Measurements from ENCODE around the gene MPL. TPM values are rescaled to one million over a fixed set of nuclear protein-coding genes. Genes with fewer than 3 reads are reported as not detected.

MPL gene
- total and polyA plus RNA-seq, 2 of the 13 experiments (the other 11 are each of a cell fraction or from before 2014, with no cell fraction given), result not detected

DNA sequence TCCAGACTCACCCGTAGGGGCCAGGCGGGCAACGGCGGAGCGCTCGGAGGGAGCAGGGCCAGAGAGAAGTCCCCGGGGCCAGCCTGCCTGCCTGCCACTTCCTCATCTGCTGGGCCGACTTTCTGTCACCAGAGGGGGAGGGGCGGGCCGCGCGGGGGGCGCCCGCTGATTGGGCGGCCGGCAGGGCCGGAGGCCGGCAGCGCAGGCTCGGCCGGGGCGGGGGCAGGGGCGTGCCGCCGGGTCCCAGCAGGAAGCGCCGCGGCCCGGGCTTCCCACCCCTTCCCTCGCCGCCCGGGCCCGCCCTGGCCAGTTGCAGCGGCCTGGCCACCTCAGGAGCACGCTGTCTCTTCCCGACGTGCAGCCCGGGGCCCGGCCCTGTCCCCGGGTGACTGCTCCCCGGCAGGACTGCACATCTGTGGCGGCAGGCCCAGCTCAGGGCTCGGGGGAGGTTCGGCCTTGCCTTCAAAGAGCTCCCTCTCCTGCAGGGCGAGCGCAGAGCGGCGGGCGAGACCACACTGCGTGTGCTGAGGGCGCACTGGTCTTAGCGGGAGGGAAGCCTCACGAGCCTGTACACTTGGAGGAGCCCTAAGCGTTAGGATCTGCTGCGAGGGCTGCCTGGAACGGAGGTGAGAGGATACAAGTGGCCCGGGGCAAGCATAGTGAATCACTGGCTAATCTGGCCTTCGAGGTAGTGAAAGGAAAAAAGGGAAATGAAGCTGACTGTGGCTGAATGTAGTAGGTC, 30.5 kb downstream of the MPL start, which contains the start of gene ELOVL1 (continued):
- peak; percentile 62; the same call in 1 of the 2 replicates for TF ChIP-seq ZNF292 (CRISPR knock-in tag; IDR thresholded peaks at IDR 0.05; ENCODE audit: borderline replicate concordance, low read depth)
- peak; percentile 90 for TF ChIP-seq ZNF430 (CRISPR knock-in tag; IDR thresholded peaks at IDR 0.05)
- TF ChIP-seq, protein P1, sequence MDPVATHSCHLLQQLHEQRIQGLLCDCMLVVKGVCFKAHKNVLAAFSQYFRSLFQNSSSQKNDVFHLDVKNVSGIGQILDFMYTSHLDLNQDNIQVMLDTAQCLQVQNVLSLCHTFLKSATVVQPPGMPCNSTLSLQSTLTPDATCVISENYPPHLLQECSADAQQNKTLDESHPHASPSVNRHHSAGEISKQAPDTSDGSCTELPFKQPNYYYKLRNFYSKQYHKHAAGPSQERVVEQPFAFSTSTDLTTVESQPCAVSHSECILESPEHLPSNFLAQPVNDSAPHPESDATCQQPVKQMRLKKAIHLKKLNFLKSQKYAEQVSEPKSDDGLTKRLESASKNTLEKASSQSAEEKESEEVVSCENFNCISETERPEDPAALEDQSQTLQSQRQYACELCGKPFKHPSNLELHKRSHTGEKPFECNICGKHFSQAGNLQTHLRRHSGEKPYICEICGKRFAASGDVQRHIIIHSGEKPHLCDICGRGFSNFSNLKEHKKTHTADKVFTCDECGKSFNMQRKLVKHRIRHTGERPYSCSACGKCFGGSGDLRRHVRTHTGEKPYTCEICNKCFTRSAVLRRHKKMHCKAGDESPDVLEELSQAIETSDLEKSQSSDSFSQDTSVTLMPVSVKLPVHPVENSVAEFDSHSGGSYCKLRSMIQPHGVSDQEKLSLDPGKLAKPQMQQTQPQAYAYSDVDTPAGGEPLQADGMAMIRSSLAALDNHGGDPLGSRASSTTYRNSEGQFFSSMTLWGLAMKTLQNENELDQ (CRISPR knock-in tag; IDR thresholded peaks at IDR 0.05; ENCODE audit: borderline replicate concordance), result peak; percentile 46; the same call in 1 of the 2 replicates
- no peak; the same call in 1 of the 2 replicates for TF ChIP-seq NR2C2 (CRISPR knock-in tag; IDR thresholded peaks at IDR 0.05; ENCODE audit: borderline replicate concordance)
- TF ChIP-seq XBP1 (CRISPR knock-in tag; IDR thresholded peaks at IDR 0.05), result no peak
- TF ChIP-seq, protein P2, sequence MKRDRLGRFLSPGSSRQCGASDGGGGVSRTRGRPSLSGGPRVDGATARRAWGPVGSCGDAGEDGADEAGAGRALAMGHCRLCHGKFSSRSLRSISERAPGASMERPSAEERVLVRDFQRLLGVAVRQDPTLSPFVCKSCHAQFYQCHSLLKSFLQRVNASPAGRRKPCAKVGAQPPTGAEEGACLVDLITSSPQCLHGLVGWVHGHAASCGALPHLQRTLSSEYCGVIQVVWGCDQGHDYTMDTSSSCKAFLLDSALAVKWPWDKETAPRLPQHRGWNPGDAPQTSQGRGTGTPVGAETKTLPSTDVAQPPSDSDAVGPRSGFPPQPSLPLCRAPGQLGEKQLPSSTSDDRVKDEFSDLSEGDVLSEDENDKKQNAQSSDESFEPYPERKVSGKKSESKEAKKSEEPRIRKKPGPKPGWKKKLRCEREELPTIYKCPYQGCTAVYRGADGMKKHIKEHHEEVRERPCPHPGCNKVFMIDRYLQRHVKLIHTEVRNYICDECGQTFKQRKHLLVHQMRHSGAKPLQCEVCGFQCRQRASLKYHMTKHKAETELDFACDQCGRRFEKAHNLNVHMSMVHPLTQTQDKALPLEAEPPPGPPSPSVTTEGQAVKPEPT (CRISPR knock-in tag; IDR thresholded peaks at IDR 0.05; ENCODE audit: low read depth), result no peak
- TF ChIP-seq REXO4 (CRISPR knock-in tag; IDR thresholded peaks at IDR 0.05; ENCODE audit: borderline replicate concordance), result no peak
- TF ChIP-seq ZSCAN9 (CRISPR knock-in tag; IDR thresholded peaks at IDR 0.05; ENCODE audit: borderline replicate concordance), result peak; percentile 76; the same call in 1 of the 2 replicates
- TF ChIP-seq HNF4A (CRISPR knock-in tag; IDR thresholded peaks at IDR 0.05), result no peak; the same call in 1 of the 2 replicates
- TF ChIP-seq ZNF441 (CRISPR knock-in tag; IDR thresholded peaks at IDR 0.05; ENCODE audit: borderline replicate concordance), result 0 out of 2 replicates have a peak, but pooled peaks have one; percentile 79
- 0 out of 2 replicates have a peak, but pooled peaks have one; percentile 51 for TF ChIP-seq ZNF317 (CRISPR knock-in tag; IDR thresholded peaks at IDR 0.05)
- TF ChIP-seq U2AF1 (optimal IDR thresholded peaks at IDR 0.05; ENCODE audit: low read depth, low read length), result no peak
- 0 out of 2 replicates have a peak, but pooled peaks have one; percentile 63 for TF ChIP-seq ZNF354B (CRISPR knock-in tag; IDR thresholded peaks at IDR 0.05)
- TF ChIP-seq POLR2A (IDR thresholded peaks at IDR 0.05; ENCODE audit: insufficient read depth in 1 of 2, low read depth in 2 of 2, low read length in 2 of 2), result peak; percentile 75 to 96
- TF ChIP-seq MYNN (CRISPR knock-in tag; IDR thresholded peaks at IDR 0.05; ENCODE audit: low read depth), result peak; percentile 92; the same call in 1 of the 2 replicates
- TF ChIP-seq FOXP1 (IDR thresholded peaks at IDR 0.05), result no peak
- no peak; the same call in 1 of the 2 replicates for TF ChIP-seq FOXP1 (CRISPR knock-in tag; IDR thresholded peaks at IDR 0.05)
- peak; percentile 86 for TF ChIP-seq ZMAT3 (CRISPR knock-in tag; conservative IDR thresholded peaks at IDR 0.05)
- peak; percentile 89; the same call in 1 of the 2 replicates for TF ChIP-seq MYC (CRISPR knock-in tag; IDR thresholded peaks at IDR 0.05; ENCODE audit: borderline replicate concordance)
- TF ChIP-seq GTF3A (CRISPR knock-in tag; conservative IDR thresholded peaks at IDR 0.05), result no peak
- TF ChIP-seq, protein P3, sequence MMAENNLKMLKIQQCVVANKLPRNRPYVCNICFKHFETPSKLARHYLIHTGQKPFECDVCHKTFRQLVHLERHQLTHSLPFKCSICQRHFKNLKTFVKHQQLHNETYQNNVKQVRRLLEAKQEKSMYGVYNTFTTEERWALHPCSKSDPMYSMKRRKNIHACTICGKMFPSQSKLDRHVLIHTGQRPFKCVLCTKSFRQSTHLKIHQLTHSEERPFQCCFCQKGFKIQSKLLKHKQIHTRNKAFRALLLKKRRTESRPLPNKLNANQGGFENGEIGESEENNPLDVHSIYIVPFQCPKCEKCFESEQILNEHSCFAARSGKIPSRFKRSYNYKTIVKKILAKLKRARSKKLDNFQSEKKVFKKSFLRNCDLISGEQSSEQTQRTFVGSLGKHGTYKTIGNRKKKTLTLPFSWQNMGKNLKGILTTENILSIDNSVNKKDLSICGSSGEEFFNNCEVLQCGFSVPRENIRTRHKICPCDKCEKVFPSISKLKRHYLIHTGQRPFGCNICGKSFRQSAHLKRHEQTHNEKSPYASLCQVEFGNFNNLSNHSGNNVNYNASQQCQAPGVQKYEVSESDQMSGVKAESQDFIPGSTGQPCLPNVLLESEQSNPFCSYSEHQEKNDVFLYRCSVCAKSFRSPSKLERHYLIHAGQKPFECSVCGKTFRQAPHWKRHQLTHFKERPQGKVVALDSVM (CRISPR knock-in tag; IDR thresholded peaks at IDR 0.05), result peak; percentile 54; the same call in 1 of the 2 replicates
- TF ChIP-seq, protein P4, sequence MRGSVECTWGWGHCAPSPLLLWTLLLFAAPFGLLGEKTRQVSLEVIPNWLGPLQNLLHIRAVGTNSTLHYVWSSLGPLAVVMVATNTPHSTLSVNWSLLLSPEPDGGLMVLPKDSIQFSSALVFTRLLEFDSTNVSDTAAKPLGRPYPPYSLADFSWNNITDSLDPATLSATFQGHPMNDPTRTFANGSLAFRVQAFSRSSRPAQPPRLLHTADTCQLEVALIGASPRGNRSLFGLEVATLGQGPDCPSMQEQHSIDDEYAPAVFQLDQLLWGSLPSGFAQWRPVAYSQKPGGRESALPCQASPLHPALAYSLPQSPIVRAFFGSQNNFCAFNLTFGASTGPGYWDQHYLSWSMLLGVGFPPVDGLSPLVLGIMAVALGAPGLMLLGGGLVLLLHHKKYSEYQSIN (CRISPR knock-in tag; IDR thresholded peaks at IDR 0.05; ENCODE audit: borderline replicate concordance), result no peak

All from HepG2 (cell line).